Breast epithelium (tissue), 4 donors: ENCODE measurements around the gene ITPR1. TPM values are rescaled to one million over a fixed set of nuclear protein-coding genes. Genes with fewer than 3 reads are reported as not detected.
A peak's percentile ranks its signal among the peaks of the same experiment; 100 is the strongest.

ENCODE experiments used
- DNase-seq, 2 donors: peaks; one replicate each; pipeline ENCODE4 v3.0.0-alpha.2; 2019; ENCODE audit warnings: low spot score in 2 of 2
- H3K27ac ChIP-seq, 2 donors: fragments of 200-600 bp; sonication (generic) in 1 of 2; one replicate each; pipeline ENCODE4 v1.5.1; 2016 to 2019; ENCODE audit warnings: mild to moderate bottlenecking in 1 of 2
- H3K27me3 ChIP-seq, 2 donors: fragments of 200-600 bp; sonication (generic) in 1 of 2; one replicate each; pipeline versions ENCODE4 v1.5.1 to v1.6.0; 2017 to 2019; ENCODE audit warnings: control low read depth in 1 of 2, mild to moderate bottlenecking in 1 of 2
- H3K36me3 ChIP-seq: fragments of 200-600 bp; one replicate; pipeline ENCODE4 v1.5.1; 2019
- H3K4me1 ChIP-seq, 2 donors: fragments of 200-600 bp; sonication (generic); one replicate each; pipeline ENCODE4 v1.5.1; 2016 to 2019; ENCODE audit warnings: control low read depth in 1 of 2
- H3K4me3 ChIP-seq, 3 donors: fragments of 200-600 bp; sonication (generic); 1 replicate in 2 of 3; 2 replicates in 1 of 3; pipeline ENCODE4 v1.5.1; 2016 to 2019; ENCODE audit warnings: mild to moderate bottlenecking in 3 of 3, moderate library complexity in 2 of 3
- H3K9me3 ChIP-seq, 2 donors: fragments of 200-600 bp; sonication (generic) in 1 of 2; one replicate each; pipeline ENCODE4 v1.5.1; 2016 to 2019; ENCODE audit warnings: control low read depth in 1 of 2
- POLR2A ChIP-seq: fragments of 450-650 bp; IDR thresholded peaks from one replicate; pipeline ENCODE4 v1.6.1; 2016; ENCODE audit warnings: antibody characterized with exemption, mild to moderate bottlenecking, moderate library complexity
- POLR2AphosphoS5 ChIP-seq, 3 donors: sonication (generic); formaldehyde crosslinking; IDR thresholded peaks; one replicate each; pipeline ENCODE4 v1.6.1; 2017; ENCODE audit warnings: antibody characterized with exemption in 3 of 3
- intact Hi-C: fragments of 100-400 bp; cut with DNase I; formaldehyde crosslinking; loops from one replicate; pipeline ENCODE4 v1.15.1; 2023; ENCODE audit warnings: low total_unique reads
- total RNA-seq, 3 donors: library from RNA; depleted of rRNA; stranded (reverse); fragments of >200 nt; gene quantifications; one replicate each; pipeline ENCODE4 v1.1.0, GENCODE V29; 2016
- TF ChIP-seq, protein P1 (sequence below), 3 donors: fragments of 450-650 bp; IDR thresholded peaks; one replicate each; pipeline ENCODE4 v1.5.1; 2016 to 2017; ENCODE audit warnings: antibody characterized with exemption in 3 of 3, mild to moderate bottlenecking in 3 of 3, moderate library complexity in 3 of 3

The ITPR1 gene
- total RNA-seq, 3 donors from 2014 or later, result 53.8 to 227 (median 174) TPM

DNA sequence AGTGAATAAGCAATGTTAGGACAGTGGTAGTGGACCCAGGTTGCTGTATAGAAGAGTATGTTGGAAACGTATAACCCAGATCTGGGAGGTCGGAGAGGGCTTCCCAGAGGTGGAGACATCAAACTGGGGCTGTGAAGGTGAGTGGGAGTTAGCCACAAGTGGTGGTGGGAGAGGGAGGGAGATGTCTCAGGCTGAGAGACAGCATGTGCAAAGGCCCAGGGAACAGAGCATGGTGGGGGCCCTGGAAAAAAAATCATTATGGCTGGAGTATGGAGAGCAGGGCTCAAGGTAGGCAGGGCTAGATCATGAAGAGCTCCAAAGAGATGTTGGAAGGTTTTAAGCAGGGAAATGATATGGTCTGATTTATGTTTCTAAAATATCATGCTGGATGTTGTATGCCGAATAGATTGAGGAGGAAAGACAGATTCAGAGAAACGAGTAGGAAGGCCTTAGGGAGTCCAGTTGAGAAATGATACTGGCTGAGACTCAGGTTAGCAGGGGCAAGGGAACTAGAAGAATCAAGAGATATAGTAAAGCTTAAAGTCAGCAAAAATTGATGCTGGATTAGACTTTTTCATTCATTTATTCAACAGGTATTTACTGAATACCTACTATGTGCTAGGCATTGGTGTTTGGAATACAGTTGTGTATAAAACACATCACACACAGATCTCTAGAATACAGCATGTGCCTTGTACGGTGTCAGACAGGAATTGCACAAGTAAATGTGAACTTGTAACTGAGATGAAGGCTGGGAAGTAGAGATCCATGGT, 17.0 kb downstream of the ITPR1 start:
- no peaks in the 10 kb centered on the region for H3K36me3 ChIP-seq
- no peak for DNase-seq
- no peaks in the 10 kb centered on the region for H3K27me3 ChIP-seq
- no peak overlapping the region for H3K4me3 ChIP-seq
- H3K27ac ChIP-seq, result no peak overlapping the region
- H3K9me3 ChIP-seq, result no peaks in the 10 kb centered on the region
- TF ChIP-seq, protein P1, sequence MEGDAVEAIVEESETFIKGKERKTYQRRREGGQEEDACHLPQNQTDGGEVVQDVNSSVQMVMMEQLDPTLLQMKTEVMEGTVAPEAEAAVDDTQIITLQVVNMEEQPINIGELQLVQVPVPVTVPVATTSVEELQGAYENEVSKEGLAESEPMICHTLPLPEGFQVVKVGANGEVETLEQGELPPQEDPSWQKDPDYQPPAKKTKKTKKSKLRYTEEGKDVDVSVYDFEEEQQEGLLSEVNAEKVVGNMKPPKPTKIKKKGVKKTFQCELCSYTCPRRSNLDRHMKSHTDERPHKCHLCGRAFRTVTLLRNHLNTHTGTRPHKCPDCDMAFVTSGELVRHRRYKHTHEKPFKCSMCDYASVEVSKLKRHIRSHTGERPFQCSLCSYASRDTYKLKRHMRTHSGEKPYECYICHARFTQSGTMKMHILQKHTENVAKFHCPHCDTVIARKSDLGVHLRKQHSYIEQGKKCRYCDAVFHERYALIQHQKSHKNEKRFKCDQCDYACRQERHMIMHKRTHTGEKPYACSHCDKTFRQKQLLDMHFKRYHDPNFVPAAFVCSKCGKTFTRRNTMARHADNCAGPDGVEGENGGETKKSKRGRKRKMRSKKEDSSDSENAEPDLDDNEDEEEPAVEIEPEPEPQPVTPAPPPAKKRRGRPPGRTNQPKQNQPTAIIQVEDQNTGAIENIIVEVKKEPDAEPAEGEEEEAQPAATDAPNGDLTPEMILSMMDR (IDR thresholded peaks at IDR 0.05), result no peak
- TF ChIP-seq POLR2AphosphoS5 (IDR thresholded peaks at IDR 0.05) (no peak), POLR2A (no peak)
- peaks cover 0 to 7% of the 10 kb centered on the region in 2 donors for H3K4me1 ChIP-seq
- intact Hi-C loops, result no loop called here

DNA sequence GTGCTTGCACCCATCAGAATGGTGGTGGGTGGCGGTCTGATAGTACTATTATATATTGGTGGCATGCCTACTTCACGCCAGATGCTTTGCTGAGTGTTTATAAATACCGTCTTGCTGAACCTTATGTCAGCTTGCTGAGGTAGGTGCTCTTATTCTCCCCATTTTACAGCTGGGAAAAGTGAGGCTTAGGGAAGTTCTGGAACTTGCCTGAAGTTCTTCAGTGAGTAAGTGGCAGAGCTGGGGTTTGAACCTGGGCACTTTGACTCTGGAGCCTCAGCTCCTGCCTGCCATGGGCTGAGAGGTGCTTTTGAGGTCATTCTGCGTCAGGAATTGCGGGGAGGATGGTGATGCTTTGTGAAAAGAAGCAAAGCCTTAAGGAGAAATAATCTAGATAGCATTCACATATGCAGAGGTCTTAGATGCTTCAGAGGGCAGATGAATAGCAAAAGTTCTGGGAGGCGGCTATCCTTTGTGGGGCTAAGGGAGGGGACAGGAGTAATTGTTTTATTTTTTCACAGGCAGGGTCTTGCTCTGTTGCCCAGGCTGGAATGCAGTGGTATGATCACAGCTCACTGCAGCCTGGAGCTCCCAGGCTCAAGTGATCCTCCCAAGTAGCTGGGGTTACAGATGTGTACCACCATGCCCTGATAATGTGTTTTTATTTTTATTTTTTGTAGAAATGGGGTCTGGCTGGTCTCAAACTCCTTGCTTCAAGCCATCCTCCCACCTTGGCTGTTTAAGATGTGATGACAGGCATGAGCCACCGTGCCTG, 18.5 kb downstream of the ITPR1 start:
- no peaks in the 10 kb centered on the region for H3K27me3 ChIP-seq
- no peak for TF ChIP-seq POLR2A
- TF ChIP-seq, protein P1 (IDR thresholded peaks at IDR 0.05), result no peak
- no peak for TF ChIP-seq POLR2AphosphoS5 (IDR thresholded peaks at IDR 0.05)
- no peak overlapping the region for H3K27ac ChIP-seq
- no peak for DNase-seq
- no peaks in the 10 kb centered on the region for H3K9me3 ChIP-seq
- no peak overlapping the region for H3K4me3 ChIP-seq
- H3K36me3 ChIP-seq, result no peaks in the 10 kb centered on the region
- peaks cover 0 to 7% of the 10 kb centered on the region in 2 donors for H3K4me1 ChIP-seq
- intact Hi-C loops, result no loop called here

DNA sequence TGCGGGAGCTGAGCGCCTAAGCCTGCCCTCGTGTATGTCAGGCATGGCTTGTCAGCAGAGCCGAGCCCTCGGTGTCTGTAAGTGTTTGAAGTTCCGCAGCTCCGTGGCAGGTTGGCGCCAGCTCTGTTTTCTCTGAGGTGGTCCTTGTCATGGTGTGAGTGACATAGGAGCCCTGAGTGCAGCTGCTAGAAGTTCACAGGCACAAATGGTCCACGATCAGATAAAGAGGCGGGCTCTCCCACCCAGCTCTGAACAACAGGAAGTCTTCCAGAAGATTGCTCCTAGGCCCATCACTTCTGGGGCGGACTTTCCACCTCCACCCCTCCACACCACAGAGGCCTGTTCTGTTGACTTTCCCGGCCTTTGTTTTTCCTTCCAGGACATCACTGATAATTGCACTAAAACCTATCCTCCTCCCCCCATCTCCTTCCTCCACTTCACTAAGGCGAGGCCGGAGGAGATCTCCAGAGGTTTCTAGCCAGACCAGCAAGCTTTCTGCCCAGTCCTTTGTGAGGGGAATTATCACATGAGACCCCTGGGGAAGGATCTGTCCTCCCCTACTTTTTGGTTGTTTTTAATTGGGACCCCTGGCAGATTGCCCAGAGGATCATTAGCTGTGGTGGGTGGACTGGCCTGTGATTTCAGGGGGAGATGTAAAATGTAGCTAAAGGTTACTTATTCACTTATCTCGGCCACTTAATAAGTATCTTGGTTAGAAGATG, 19.9 kb downstream of the ITPR1 start:
- intact Hi-C loops, result no loop called here
- no peaks in the 10 kb centered on the region for H3K9me3 ChIP-seq
- no peaks in the 10 kb centered on the region for H3K4me1 ChIP-seq
- H3K36me3 ChIP-seq, result no peaks in the 10 kb centered on the region
- H3K27ac ChIP-seq, result peak overlapping the region; percentile 2 to 10
- no peaks in the 10 kb centered on the region for H3K27me3 ChIP-seq
- H3K4me3 ChIP-seq, result no peak overlapping the region
- TF ChIP-seq POLR2AphosphoS5 (IDR thresholded peaks at IDR 0.05) (no peak), POLR2A (no peak)
- TF ChIP-seq, protein P1 (IDR thresholded peaks at IDR 0.05), result no peak
- no peak for DNase-seq

DNA sequence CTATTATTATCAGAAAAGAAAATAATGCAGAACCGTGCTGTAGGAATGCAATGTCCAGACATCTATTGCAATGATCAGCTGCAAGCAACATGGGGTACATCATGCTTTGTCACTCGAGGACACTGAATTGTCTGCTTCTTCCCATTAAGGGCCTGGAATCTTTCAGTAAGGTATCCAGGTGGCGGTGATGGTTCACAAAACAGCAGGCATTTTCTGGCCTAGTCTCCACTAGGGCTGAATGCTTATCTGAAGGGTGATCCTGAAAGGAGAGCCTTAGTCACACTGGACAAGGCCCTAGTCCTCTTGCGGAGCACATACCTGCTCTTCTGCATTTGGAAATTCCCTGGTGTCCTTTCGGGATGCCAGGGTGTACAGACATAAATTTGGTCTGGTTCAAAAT, 21.2 kb downstream of the ITPR1 start:
- Histone ChIP-seq H3K27me3 (no peaks in the 10 kb centered on the region), H3K4me3 (no peak overlapping the region), H3K36me3 (no peaks in the 10 kb centered on the region), H3K4me1 (no peaks in the 10 kb centered on the region), H3K9me3 (no peaks in the 10 kb centered on the region), H3K27ac (no peak overlapping the region)
- DNase-seq, result no peak
- intact Hi-C loops, result no loop called here
- TF ChIP-seq POLR2A (no peak), POLR2AphosphoS5 (IDR thresholded peaks at IDR 0.05) (no peak)
- TF ChIP-seq, protein P1 (IDR thresholded peaks at IDR 0.05), result no peak
